HFF-Myc (cell line): ENCODE results near the gene LSAMP.

Experiments used
- DNase-seq: peaks from one replicate; pipeline ENCODE4 v3.0.0-alpha.2; 2011; ENCODE audit warnings: low read depth; ENCODE audit errors: extremely low read depth
- H3K4me3 ChIP-seq: replicated peaks from 2 replicates; pipeline ENCODE4 v1.5.1; 2011; ENCODE audit warnings: low read depth, mild to moderate bottlenecking, control low read depth, low read length
- TF ChIP-seq, protein P1 (sequence below): IDR thresholded peaks from 2 replicates; pipeline ENCODE4 v1.5.1; 2012; ENCODE audit warnings: mild to moderate bottlenecking, low read depth, low read length, control low read depth; ENCODE audit errors: missing control alignments

LSAMP gene

DNA sequence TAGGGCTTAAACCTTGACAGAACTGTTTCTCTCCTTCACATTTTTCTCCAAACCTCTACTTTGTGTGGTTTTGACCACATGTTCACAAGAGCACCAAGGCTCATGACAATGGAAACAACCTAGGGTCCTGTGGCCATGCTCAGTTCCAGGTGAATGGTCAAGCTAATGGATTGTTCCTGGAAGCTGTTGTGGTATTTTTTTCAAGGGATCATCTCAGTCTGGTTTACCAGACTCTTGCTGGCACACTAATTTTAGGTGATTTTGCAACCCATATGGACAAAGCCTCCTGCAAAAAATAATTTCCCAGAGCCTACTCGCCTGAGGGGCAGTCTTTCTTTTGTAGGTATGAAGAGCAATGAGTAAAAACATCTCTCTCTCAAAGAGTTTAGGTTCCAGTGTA is 67.2 kb downstream of the LSAMP start:
- TF ChIP-seq, protein P1, sequence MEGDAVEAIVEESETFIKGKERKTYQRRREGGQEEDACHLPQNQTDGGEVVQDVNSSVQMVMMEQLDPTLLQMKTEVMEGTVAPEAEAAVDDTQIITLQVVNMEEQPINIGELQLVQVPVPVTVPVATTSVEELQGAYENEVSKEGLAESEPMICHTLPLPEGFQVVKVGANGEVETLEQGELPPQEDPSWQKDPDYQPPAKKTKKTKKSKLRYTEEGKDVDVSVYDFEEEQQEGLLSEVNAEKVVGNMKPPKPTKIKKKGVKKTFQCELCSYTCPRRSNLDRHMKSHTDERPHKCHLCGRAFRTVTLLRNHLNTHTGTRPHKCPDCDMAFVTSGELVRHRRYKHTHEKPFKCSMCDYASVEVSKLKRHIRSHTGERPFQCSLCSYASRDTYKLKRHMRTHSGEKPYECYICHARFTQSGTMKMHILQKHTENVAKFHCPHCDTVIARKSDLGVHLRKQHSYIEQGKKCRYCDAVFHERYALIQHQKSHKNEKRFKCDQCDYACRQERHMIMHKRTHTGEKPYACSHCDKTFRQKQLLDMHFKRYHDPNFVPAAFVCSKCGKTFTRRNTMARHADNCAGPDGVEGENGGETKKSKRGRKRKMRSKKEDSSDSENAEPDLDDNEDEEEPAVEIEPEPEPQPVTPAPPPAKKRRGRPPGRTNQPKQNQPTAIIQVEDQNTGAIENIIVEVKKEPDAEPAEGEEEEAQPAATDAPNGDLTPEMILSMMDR = no peak
- DNase-seq = no peak
- H3K4me3 ChIP-seq = no peak overlapping the region

DNA sequence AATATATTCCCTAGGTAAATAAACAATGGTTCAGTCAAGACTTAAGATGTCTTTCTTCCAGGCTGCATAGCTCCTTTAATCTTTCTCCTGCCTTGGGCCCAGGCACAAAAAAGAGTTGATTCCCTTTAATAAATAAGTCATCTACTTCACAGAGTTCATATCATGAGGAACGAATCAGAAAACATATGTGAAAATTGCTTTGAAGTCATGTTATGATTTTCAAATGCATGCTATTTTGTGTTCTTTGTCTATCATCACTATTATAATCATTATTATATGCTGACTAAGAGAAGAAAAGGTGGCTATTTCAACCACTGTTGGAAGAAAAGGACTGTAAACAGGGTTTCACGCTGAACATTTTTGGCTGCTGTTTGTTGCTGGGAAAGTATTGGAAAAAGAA is 70.4 kb downstream of the LSAMP start:
- DNase-seq = no peak
- TF ChIP-seq, protein P1 = no peak
- no peak overlapping the region for H3K4me3 ChIP-seq

DNA sequence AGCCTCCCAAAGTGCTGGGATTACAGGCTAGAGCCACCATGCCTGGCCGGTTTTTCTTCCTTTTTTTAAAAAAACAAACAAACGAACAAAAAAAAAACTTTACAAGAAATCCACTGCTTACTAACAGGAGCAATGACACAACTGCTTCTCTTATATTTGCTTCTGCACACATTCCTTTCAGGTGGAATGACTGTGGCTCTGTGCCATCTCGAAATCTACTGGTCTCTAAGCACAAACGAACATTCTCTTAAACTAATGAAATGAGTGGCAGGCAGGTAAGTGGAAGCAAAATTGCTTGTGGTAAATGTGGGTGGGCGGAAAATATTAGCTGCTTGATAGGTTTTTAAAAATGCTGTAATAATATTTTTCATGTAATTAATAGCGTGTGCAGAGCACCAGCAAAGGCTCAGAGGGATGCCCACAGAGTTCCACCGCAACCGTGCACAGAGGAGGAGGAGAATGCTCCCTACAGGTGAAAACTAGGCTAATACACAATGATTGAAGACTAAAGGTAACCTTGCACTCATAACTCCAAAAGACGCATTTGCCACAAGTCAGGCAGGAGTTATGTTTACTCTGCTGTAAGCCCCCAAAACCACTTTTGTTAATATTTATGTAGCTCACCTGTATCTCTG is 77.4 kb downstream of the LSAMP start:
- TF ChIP-seq, protein P1 = no peak
- no peak overlapping the region for H3K4me3 ChIP-seq

DNA sequence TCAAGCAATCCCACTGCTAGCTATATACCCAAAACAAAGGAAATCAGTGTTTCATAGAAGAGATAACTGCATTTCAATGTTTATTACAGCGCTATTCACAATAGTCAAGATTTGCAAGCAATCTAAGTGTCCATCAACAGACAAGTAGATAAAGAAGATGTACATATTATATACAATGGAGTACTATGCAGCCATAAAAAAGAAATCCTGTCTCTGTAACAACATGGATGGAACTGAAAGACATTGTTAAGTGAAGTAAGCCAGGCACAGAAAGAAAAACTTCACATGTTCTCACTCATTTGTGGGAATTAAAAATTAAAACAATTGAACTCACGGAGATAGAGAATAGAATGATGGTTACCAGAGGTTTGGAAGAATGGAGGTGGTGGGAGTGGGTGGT is 89.2 kb downstream of the LSAMP start:
- TF ChIP-seq, protein P1 = no peak
- H3K4me3 ChIP-seq = no peak overlapping the region
- DNase-seq = no peak

More for the DNA sequence above, 77.4 kb downstream of the LSAMP start:
- DNase-seq = no peak

DNA sequence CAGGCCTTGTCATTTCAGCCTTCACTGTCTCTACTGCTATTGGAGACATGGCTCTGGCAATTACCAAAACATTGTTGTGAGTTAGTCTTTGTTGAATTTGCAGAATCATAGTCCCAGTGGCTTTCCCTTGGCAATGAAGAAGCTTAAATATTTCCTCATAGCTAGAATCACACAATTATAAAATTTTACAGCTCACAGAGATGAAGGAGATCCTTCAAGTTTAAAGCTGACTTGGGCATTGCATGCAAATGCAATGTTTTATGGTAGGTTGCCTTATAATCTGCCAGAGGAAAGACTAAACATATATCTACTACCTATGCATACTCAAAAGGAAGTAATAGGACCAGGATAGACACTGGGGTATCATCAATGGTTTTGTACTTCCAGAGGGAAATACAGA is 90.9 kb downstream of the LSAMP start:
- TF ChIP-seq, protein P1 = no peak
- no peak for DNase-seq
- no peak overlapping the region for H3K4me3 ChIP-seq

DNA sequence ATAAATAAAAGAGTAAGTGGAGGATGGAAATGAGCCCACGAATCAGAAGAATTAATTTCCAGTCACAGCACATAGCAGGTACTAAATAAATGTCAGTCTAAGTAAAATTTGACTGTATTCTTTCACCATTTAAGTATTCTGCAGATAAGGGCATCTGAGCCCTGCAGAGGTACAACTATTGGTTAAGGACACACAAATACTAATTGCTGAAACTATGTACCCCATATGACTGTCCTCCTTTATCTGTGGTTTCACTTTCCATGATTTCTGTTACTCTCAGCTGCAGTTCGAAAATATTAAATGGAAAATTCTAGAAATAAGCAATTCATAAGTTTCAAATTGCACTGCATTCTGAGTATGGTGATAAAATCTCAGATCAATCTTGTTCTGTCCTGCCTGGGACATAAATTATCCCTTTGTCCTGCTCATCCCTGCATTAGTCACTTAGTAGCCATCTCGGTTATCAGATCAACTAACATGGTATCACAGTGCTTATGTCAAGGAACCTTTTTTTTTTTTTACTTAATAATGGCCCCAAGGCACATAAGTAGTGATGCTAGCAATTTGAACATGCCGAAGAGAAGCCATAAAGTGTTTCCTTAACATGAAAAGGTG is 95.1 kb downstream of the LSAMP start:
- TF ChIP-seq, protein P1 = no peak
- H3K4me3 ChIP-seq = no peak overlapping the region
- DNase-seq = no peak
